ENCODE measurements around the gene ADAMTS2. TPM values are rescaled to one million over a fixed set of nuclear protein-coding genes. Genes with fewer than 3 reads are reported as not detected.

Gene ADAMTS2
- total and polyA plus RNA-seq, 2 donors from 2014 or later: 2.0 to 13.6 TPM

- no peak for FAIRE-seq
- DNase-seq: peak in 1 of 5 donors; percentile 28
Observed at GRCh38 chr5:179142434-179143198, 202.6 kb downstream of the ADAMTS2 start.

GRCh38 chr5:179141867-179142266, 203.4 kb downstream of the ADAMTS2 start:
- TF ChIP-seq CTCF (IDR thresholded peaks at IDR 0.05; ENCODE audit: borderline replicate concordance, extremely low read depth, insufficient read depth): no peak
- intact Hi-C loops (cut with DNase I): no loop called here
- no peak for FAIRE-seq

More at GRCh38 chr5:179142434-179143198, 202.6 kb downstream of the ADAMTS2 start:
- no peak overlapping the region for H3K4me3 ChIP-seq (ENCODE audit: low read length in 3 of 3)
- no peaks in the 10 kb centered on the region for H3K9me3 ChIP-seq (ENCODE audit: control insufficient read depth in 2 of 3, insufficient read depth in 1 of 3, low read length in 3 of 3)
- H3K9ac ChIP-seq (ENCODE audit: low read length in 3 of 3): no peak overlapping the region
- no peaks in the 10 kb centered on the region for H3K4me1 ChIP-seq (ENCODE audit: control insufficient read depth in 2 of 3, insufficient read depth in 2 of 3, low read depth in 1 of 3, low read length in 3 of 3)
- no peak for TF ChIP-seq CTCF (IDR thresholded peaks at IDR 0.05; ENCODE audit: borderline replicate concordance, extremely low read depth, insufficient read depth)
- no peaks in the 10 kb centered on the region for H3K27me3 ChIP-seq (ENCODE audit: control insufficient read depth, insufficient read depth, low read length)
- intact Hi-C loops (cut with DNase I): no loop called here
- H3K36me3 ChIP-seq (ENCODE audit: control insufficient read depth in 2 of 3, insufficient read depth in 3 of 3, low read length in 3 of 3): no peaks in the 10 kb centered on the region
- H3K27ac ChIP-seq (ENCODE audit: low read depth in 2 of 2, low read length in 2 of 2): no peak overlapping the region

GRCh38 chr5:179140293-179140692, 205.0 kb downstream of the ADAMTS2 start:
- Histone ChIP-seq H3K9me3 (ENCODE audit: control insufficient read depth in 2 of 3, insufficient read depth in 1 of 3, low read length in 3 of 3) (no peaks in the 10 kb centered on the region), H3K36me3 (ENCODE audit: control insufficient read depth in 2 of 3, insufficient read depth in 3 of 3, low read length in 3 of 3) (no peaks in the 10 kb centered on the region), H3K4me3 (ENCODE audit: low read length in 3 of 3) (no peak overlapping the region), H3K9ac (ENCODE audit: low read length in 3 of 3) (no peak overlapping the region), H3K27me3 (ENCODE audit: control insufficient read depth, insufficient read depth, low read length) (no peaks in the 10 kb centered on the region), H3K27ac (ENCODE audit: low read depth in 2 of 2, low read length in 2 of 2) (no peak overlapping the region), H3K4me1 (ENCODE audit: control insufficient read depth in 2 of 3, insufficient read depth in 2 of 3, low read depth in 1 of 3, low read length in 3 of 3) (no peaks in the 10 kb centered on the region)
- FAIRE-seq: no peak
- no peak for DNase-seq
- intact Hi-C loops (cut with DNase I): no loop called here
- TF ChIP-seq CTCF (IDR thresholded peaks at IDR 0.05; ENCODE audit: borderline replicate concordance, extremely low read depth, insufficient read depth): no peak

More at GRCh38 chr5:179141867-179142266, 203.4 kb downstream of the ADAMTS2 start:
- DNase-seq: no peak
- no peaks in the 10 kb centered on the region for H3K27me3 ChIP-seq (ENCODE audit: control insufficient read depth, insufficient read depth, low read length)
- no peak overlapping the region for H3K4me3 ChIP-seq (ENCODE audit: low read length in 3 of 3)
- H3K9ac ChIP-seq (ENCODE audit: low read length in 3 of 3): no peak overlapping the region
- no peaks in the 10 kb centered on the region for H3K4me1 ChIP-seq (ENCODE audit: control insufficient read depth in 2 of 3, insufficient read depth in 2 of 3, low read depth in 1 of 3, low read length in 3 of 3)
- no peaks in the 10 kb centered on the region for H3K9me3 ChIP-seq (ENCODE audit: control insufficient read depth in 2 of 3, insufficient read depth in 1 of 3, low read length in 3 of 3)
- no peak overlapping the region for H3K27ac ChIP-seq (ENCODE audit: low read depth in 2 of 2, low read length in 2 of 2)
- no peaks in the 10 kb centered on the region for H3K36me3 ChIP-seq (ENCODE audit: control insufficient read depth in 2 of 3, insufficient read depth in 3 of 3, low read length in 3 of 3)

Measured in kidney (tissue), 14 donors.